Memory B cell (primary cell): ENCODE measurements around the gene DENND2A.

Experiments
- ATAC-seq: fragments of 150-1000 bp; cut with Tn5 transposase; 2 replicates; pipeline ENCODE4 v1.10.0; 2021; ENCODE audit warnings: low read depth, mild to moderate bottlenecking, moderate library complexity
- DNase-seq, 2 donors: peaks; one replicate each; pipeline ENCODE4 v3.0.0; 2022; ENCODE audit warnings: low spot score in 2 of 2
- H3K27ac Mint-ChIP-seq: one replicate; pipeline ENCODE4 v1.8.0; 2022; ENCODE audit warnings: mild to moderate bottlenecking, moderate library complexity, mixed read lengths
- H3K27me3 Mint-ChIP-seq: one replicate; pipeline ENCODE4 v1.8.0; 2022; ENCODE audit warnings: mixed read lengths
- H3K36me3 Mint-ChIP-seq: one replicate; pipeline ENCODE4 v1.8.0; 2022; ENCODE audit warnings: mild to moderate bottlenecking, mixed read lengths
- H3K4me1 Mint-ChIP-seq: one replicate; pipeline ENCODE4 v1.8.0; 2022; ENCODE audit warnings: mixed read lengths
- H3K4me3 Mint-ChIP-seq: one replicate; pipeline ENCODE4 v1.8.0; 2022; ENCODE audit warnings: mild to moderate bottlenecking, moderate library complexity, mixed read lengths
- H3K9me3 Mint-ChIP-seq: one replicate; pipeline ENCODE4 v1.8.0; 2022; ENCODE audit warnings: mixed read lengths

Gene DENND2A

DNA sequence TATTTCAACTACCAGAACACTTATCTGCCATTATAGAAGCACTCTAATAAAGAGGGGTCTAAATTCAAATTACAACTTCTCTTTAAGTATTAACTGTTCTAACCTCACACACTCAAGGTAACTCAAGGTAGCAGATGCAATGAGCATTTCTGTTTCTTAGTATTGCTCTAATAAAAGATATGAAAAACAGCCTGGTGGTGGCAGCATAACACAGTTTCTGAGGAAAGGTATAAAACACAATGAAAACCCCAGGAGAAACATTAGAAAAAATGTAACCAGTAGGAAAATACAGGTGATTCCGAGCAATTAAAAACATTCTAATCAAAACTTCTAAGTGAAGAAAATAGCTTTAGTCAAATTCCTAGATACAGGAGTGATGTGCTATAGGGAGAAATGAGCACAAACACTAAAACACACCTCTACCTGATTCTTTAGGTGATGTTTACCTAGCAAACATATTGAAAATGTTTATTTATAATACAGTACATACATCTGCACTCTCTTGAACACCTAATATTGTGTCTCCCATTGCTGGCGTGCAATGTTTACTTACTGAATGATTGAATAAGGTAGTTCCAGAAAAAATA is 164.8 kb downstream of the DENND2A start:
- ATAC-seq (no peak), DNase-seq (peak; percentile 34 to 57)
- peaks cover 16% of the 10 kb centered on the region for H3K4me1 Mint-ChIP-seq
- H3K27ac Mint-ChIP-seq, result peak overlapping the region; percentile 58
- H3K36me3 Mint-ChIP-seq, result peaks cover 7% of the 10 kb centered on the region
- no peaks in the 10 kb centered on the region for H3K9me3 Mint-ChIP-seq
- peak overlapping the region; percentile 56 for H3K4me3 Mint-ChIP-seq
- H3K27me3 Mint-ChIP-seq, result no peaks in the 10 kb centered on the region
